GF-D8 (cell line): Measurements from ENCODE around the gene KDELR3.

Source experiments
- DNase-seq: peaks from one replicate; lab custom pipeline; 2025; lab: John Stamatoyannopoulos, UW

The KDELR3 gene

DNA sequence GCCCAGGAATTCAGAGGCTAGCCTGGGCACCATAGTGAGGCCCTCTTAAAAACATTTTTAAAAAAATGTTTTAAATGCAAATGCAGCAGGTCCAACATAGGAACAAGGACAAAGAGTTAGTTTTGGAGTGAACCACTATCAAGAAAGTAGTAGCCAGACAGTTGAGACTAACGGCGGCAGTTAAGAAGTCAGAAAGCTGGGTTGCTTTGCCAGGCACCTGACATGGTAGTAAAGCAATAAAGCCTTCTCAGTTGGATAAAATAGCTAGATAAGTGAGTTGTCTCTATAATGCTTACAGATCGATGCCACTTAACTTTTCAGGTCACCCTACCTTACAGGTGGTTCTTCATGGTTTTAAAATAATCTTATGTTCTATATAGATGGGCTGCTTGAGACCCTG lies 55.1 kb downstream of the KDELR3 start:
- DNase-seq, result no peak

DNA sequence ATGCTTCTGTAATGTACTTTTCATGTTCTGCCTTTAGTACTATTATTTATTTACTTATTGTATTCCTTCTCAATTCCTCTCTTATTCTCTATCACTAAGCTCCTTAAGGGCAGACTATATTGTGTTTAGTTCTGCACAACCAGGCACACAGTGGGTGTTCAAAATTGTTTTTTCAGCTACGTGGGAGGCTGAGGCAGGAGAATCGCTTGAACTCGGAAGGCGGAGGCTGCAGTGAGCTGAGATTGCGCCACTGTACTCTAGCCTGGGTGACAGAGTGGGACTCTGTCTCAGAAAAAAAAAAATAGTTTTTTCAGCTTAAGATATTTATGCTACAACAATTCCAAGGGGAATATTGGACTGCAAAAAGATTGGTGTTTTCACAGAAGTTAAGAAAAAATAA lies 55.6 kb downstream of the KDELR3 start:
- DNase-seq, result no peak

DNA sequence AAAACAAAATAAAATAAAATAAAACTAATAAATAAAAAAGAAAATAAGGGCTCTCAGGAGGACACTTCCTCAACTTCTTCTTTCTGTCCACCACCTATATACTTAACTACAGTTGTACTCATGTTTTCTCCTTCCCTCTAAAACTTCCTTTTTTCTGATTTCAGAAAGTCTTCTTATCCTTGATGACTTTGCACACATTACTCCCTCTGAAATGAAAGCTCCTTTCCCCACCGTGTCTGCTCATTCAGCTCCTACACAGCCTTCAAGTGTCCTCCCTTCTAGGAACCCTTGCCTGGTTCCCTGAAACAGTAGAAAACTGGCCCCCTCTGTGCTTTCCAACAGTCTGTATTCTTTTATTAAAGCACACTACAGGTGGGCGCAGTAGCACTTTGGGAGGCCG lies 56.5 kb downstream of the KDELR3 start:
- no peak for DNase-seq

DNA sequence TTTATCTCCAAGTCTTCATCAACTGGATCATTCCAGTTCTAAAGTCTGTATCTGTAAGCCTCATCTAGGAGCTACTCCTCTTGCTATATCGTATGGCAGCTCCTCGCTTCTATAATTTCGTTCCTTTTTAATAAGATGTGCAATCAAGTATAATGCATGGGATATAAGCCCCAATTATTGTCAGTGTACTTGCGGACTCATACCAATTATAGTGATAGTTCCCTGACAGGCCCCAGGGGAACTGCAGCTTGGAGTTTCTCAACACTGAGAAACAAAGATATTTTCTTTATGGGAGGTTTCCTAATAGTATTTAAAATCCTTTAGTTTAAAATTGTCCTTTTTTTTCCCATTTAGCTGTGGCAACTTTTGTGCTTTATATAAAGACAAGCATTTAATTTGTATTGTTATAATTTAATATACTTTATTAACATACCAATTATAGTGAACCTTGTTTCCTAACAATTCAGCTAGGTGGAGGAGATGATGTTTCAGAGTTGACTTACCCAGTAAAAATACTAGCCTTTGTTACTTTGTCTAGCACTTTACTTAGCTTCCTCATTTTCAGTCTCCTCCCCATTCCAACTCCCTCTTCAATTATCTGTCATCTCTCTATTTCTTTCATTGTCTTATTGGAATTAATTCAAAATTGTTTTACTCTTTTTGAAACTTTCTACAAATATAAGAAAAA lies 63.5 kb downstream of the KDELR3 start:
- DNase-seq, result no peak
